ENCODE results near the gene SLC4A1AP.

- TF ChIP-seq CTCF (IDR thresholded peaks at IDR 0.05), result no peak
- no peak for TF ChIP-seq POLR2A (IDR thresholded peaks at IDR 0.05)
Observed at GRCh38 chr2:27681841-27682240, 18.2 kb downstream of the SLC4A1AP start.

All from esophagus squamous epithelium (tissue), 4 donors.